ENCODE measurements around the gene C20orf204. TPM values are rescaled to one million over a fixed set of nuclear protein-coding genes. Genes with fewer than 3 reads are reported as not detected.

C20orf204 gene
- total RNA-seq, 1 donor from 2014 or later, result 3.0 TPM

GRCh38 chr20:64036346-64037198 lies 590 bp downstream of the C20orf204 start:
- Mint-ChIP-seq H3K36me3 (no peaks in the 10 kb centered on the region), H3K27me3 (peaks cover 42% of the 10 kb centered on the region), H3K4me1 (ENCODE audit: unreplicated experiment) (no peaks in the 10 kb centered on the region), H3K27ac (no peak overlapping the region), H3K9me3 (no peaks in the 10 kb centered on the region), H3K4me3 (no peak overlapping the region)
- no peak for DNase-seq (ENCODE audit: extremely low spot score, unreplicated experiment)
- TF ChIP-seq CTCF (conservative IDR thresholded peaks at IDR 0.05), result no peak

- H3K4me1 Mint-ChIP-seq (ENCODE audit: unreplicated experiment), result no peaks in the 10 kb centered on the region
- no peak overlapping the region for H3K27ac Mint-ChIP-seq
- TF ChIP-seq CTCF (conservative IDR thresholded peaks at IDR 0.05), result no peak
- no peak overlapping the region for H3K4me3 Mint-ChIP-seq
- no peaks in the 10 kb centered on the region for H3K36me3 Mint-ChIP-seq
- DNase-seq (ENCODE audit: extremely low spot score, unreplicated experiment), result no peak
- peaks cover 47% of the 10 kb centered on the region for H3K27me3 Mint-ChIP-seq
- H3K9me3 Mint-ChIP-seq, result no peaks in the 10 kb centered on the region
Measured at GRCh38 chr20:64037199-64037497, 1.2 kb downstream of the C20orf204 start.

GRCh38 chr20:64037498-64038213 lies 1.7 kb downstream of the C20orf204 start:
- no peaks in the 10 kb centered on the region for H3K36me3 Mint-ChIP-seq
- H3K27me3 Mint-ChIP-seq, result peaks cover 47% of the 10 kb centered on the region
- H3K27ac Mint-ChIP-seq, result peak overlapping the region; percentile 74
- H3K4me3 Mint-ChIP-seq, result peak overlapping the region; percentile 80
- no peak for DNase-seq (ENCODE audit: extremely low spot score, unreplicated experiment)
- no peaks in the 10 kb centered on the region for H3K9me3 Mint-ChIP-seq
- H3K4me1 Mint-ChIP-seq (ENCODE audit: unreplicated experiment), result no peaks in the 10 kb centered on the region
- TF ChIP-seq CTCF (conservative IDR thresholded peaks at IDR 0.05), result no peak

- H3K4me1 Mint-ChIP-seq (ENCODE audit: unreplicated experiment), result no peaks in the 10 kb centered on the region
- H3K9me3 Mint-ChIP-seq, result no peaks in the 10 kb centered on the region
- no peak overlapping the region for H3K4me3 Mint-ChIP-seq
- H3K27me3 Mint-ChIP-seq, result peaks cover 47% of the 10 kb centered on the region
- no peak for TF ChIP-seq CTCF (conservative IDR thresholded peaks at IDR 0.05)
- no peak overlapping the region for H3K27ac Mint-ChIP-seq
- H3K36me3 Mint-ChIP-seq, result no peaks in the 10 kb centered on the region
- no peak for DNase-seq (ENCODE audit: extremely low spot score, unreplicated experiment)
Measured at GRCh38 chr20:64038224-64038564, 2.2 kb downstream of the C20orf204 start.

GRCh38 chr20:64038565-64039292 lies 2.7 kb downstream of the C20orf204 start:
- H3K4me1 Mint-ChIP-seq (ENCODE audit: unreplicated experiment), result no peaks in the 10 kb centered on the region
- peak; percentile 79 for TF ChIP-seq CTCF (conservative IDR thresholded peaks at IDR 0.05)
- H3K36me3 Mint-ChIP-seq, result no peaks in the 10 kb centered on the region
- DNase-seq (ENCODE audit: extremely low spot score, unreplicated experiment), result no peak
- peak overlapping the region; percentile 79 for H3K4me3 Mint-ChIP-seq
- no peaks in the 10 kb centered on the region for H3K9me3 Mint-ChIP-seq
- peaks cover 52% of the 10 kb centered on the region for H3K27me3 Mint-ChIP-seq
- H3K27ac Mint-ChIP-seq, result peak overlapping the region; percentile 89
